ENCODE results near the gene TMTC1.

TMTC1 gene

DNA sequence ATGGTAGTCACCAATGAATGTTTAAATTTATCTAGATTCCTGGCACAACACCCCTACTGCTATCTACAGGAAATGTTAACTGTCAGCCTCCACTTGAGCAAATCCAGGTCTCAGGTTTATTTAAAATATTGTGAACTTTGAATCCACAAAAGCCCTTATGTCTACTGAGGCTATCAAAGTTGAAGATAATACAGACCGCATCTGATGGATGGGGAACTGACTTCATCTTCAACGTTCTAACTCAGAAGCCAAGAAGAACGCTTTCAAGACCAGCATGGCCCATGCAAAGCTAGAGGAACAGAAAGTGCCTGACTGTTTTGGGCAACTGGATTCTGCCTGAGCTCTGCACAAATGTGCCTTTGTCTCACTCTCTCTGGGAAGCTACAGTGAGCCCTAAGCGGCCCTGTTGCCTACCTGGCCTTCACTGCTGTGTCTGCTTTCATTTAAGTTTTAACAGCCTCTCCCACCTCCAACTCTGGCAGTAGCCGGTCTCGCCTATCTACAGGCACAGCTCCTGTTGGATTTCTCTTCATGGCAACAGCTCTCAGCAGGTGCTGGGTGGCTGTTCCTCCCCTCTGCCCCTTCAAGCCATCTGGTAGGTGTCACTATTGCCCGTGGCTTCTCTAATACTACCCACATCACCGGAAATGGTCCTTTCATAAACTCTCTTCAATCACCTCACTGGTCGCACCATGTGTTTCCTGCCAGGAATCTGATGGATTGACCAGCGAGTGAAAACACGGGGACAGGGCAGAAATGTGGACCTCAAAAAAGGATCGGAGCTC is 174.1 kb downstream of the TMTC1 start:
- DNase-seq: no peak

DNA sequence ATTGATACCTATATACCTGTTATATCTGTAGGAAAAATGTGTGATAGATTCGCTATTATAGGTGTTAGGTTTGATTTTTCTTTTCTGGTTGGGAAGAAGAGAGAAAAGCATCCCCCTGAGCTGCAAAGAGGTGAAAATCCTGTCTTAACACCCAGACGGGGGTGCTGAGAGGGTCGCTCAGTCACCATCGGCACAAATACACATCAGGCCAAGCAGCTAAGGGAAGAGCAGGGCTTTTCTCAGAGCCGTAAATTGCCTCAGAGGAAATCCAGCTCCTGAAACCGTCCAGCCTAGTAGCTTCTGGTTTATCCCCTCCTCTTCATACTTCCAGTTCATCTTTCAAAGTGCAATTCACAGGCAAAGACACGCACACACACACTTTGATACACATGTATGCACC is 175.2 kb downstream of the TMTC1 start:
- no peak for DNase-seq

DNA sequence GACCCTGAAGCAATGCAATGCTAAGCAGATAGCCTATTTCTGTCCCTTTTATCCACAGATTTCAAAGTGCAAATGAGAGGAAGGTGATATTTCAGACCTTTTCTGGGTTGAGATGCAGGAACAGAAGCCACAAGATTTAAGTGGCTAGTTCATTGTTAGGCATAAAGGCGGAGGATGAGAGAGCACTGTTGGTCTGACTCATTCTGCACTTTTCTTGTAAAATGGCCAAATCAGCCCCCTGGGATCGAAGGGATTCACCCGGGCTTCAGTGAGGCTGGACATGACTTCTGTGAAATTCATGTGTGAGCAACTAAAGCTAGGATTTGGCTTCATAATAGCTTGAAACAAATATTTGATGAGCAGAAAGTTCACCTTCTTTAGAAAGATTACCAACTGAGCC is 184.4 kb downstream of the TMTC1 start:
- no peak for DNase-seq

DNA sequence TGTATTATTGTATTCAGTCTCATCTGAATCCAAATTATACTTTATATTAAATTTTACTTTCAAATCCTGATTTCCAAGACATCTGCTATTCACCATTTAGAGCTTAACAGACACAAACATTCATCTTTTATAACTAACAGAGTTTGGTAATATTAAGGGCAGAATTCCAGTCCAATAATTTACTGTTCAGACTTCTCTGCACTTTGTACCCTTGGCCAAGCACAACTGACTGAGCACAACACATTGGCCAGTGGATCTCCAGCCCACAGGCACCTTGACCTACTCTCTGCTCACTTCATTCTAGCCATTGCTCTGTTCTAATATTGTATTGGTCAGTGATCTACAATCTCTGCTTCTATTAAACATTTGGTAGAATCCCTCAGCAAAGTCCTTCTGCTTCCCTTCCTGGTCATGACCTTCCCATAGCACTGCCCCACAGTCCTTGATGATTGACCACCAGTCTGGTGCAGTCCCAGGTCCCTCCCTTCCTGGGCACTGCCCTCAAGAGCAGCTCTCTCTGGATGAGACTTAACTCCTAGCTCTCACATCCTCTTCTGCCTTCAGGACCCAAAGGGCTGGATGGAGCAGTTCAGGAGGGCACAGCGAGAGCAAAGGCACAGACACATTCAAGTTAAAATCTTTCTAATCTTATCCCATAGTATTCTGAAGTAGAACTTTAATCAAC is 188.5 kb downstream of the TMTC1 start:
- DNase-seq: no peak

DNA sequence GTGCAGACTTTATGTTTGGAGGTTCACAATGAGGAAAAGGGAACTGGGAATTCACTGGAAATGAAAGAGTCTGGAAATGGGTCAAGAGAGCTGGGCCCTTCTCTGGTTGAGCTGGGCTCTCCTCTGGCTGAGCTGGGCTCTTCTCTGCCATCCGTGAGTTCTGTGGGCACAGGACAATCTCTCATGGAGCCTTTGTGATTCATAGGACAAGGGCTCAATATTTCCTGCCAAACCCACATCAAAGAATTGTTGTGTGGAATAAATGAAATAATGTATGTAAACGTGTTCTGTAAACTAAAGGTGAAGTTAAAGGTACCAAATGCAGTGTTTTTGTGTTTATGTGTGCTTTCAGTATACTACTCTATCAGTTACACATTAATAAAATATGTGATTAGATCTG is 190.7 kb downstream of the TMTC1 start:
- DNase-seq: no peak

DNA sequence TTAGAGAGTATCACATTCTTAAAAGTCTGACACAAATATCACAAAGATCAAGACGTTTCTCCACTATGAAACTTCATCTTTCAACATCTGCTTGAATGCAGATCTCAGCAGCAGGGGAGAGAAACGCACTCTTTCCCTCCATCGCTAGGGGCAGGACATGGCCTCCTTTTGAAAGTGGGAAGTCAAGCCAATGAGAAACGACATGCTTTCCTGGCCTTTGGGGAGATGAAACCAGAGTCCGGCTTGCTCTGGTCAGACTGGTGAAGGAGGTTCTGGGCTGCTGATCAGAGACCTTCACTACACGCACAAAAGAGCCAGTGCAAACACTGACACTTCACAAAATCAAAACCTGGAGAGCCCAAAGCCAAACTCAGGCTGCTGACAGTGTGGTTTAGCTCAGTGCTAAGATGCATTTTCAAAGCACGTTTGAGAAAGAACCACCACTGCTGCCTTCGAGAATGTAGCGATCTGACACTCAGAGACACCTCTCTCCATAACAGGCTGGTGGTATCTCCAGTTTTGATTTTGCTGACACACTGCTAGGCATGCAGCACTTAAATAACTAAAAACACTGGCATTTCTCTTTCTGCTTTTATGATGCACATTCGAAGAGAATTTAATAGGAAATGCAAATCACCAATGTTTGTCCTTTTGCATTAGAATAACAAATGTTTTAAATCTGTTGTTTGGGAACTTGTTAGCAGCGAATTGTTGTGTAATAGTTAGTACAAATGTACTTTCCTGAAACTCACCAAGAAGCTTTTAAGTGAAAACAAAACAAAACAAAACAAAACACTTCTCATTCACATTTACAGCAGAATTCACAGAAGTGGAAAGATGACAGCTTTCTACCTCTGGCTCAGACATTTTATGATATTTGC is 192.4 kb downstream of the TMTC1 start:
- no peak for DNase-seq

DNA sequence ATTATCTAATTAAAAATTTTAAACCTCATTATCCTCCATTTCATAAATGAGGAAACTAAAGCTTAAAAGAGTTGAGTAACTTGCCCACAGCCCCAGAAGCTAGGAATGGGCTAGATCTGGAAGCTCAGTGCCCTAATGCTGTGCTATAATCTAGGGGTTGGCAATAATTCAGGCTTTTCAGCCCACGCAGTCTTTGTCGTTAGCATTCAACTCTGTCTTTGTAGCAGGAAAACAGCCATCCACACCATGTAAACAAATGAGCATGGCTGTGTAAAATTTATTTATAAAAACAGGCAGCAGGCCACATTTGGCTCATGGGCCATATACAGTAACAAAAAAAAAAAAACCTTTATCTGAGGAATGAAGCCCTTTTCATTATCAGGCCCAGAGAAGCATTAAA is 193.9 kb downstream of the TMTC1 start:
- DNase-seq: no peak

DNA sequence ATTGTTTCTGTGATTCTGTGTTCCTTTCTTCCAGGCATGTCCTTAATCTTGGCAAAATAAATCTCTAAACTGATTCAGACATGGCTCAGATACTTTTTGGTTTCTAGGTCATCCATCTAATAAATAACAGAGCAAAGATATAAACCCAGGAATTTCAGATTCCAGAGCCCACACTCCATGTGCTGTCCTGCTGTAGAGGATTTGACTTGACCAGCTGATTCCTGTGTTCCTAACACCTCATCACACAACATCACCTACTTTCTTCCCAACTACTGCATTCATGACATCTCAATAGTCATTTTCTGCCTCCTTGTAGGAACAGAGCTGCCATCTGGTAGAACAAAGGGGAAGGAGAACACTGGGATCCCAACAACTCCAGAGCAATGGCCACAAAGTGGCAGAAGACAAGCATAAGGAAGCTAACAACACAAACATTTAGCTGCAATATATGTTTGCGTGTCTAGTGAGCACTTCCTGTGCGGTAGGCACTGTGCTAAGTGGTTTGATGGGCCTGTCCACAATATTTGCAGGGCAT is 194.4 kb downstream of the TMTC1 start:
- DNase-seq: no peak

DNA sequence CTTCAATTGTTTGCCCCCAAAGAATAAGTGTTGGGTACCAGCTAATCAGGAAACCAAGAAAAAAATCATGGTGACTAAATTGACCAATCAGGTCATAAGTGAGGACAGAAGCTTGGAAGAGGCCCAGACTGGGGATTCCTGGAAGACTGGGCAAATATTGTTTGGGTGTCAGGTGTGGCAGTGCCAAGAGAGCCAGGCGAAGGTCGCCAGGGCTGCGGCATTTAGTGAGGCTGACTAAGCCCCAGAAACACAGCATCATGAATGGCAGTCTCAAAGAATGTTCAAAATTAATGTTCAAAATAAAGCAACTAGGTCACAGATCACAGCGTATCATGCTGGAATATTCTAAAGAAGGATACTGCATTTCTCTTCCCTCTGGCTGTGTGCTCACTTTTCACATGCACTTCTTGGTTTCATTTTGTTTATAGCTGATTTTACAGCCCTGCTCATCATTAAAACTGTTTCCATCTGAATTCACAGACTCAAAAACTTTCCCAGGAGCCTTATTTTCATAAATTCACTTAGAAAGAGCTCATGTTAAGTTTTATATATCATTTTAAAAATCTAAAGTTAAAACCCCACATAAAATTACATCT is 201.0 kb downstream of the TMTC1 start:
- DNase-seq: no peak

DNA sequence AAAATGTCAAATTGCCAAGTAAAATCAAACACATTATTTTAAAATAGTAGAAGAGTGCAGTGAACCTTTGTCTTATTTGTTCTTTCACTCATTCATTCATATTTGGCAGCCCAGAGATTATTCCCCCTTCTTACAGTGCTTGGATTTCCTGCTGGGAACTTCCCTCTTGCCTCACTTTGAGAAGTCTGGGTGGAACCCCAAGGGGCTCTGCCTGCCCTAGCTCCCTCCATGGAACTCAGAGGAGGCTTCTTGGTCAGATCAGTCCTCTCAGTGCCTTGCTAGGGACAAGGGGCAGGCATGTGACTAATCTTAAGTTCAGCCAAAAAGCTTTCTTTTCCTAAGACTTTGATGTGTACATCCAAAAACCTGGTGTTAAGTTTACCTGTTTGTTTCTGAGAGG is 201.6 kb downstream of the TMTC1 start:
- no peak for DNase-seq

DNA sequence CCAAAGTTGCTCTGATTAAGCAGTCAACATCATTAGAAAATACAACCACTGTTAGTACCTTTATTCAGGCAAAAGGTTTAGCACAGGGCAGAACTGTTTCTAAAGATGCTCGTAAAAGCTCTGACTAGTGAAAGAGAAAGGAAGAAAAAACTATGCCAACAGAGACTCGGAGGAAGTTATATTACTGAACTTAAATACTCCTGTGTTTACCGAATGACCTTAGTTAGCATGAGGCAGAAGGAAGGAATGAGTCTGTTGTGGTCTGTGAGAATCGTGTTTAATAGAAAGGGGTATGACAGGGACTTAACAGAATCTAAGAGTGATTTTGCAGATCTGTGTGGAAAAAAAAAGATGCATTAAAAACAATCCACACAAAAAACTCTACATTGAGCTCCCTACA is 202.1 kb downstream of the TMTC1 start:
- DNase-seq: no peak

DNA sequence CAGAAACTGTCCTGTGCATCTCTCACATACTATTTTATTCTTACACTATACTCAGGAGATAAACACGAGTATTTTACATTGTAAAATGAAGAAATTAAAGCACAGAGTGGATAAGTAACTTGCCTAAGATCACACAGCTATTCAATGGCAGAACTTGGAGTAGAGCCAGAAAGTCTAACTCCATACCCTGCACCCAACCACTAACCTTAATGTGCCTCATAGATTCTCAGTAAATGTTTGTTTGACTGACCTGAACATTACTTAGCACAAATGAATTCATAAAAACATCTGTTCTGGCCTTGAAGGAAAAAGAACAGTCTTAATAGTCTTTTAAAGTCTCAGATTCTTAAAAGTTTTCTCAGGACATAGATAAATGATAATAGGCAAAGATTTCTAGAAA is 202.8 kb downstream of the TMTC1 start:
- DNase-seq: no peak

DNA sequence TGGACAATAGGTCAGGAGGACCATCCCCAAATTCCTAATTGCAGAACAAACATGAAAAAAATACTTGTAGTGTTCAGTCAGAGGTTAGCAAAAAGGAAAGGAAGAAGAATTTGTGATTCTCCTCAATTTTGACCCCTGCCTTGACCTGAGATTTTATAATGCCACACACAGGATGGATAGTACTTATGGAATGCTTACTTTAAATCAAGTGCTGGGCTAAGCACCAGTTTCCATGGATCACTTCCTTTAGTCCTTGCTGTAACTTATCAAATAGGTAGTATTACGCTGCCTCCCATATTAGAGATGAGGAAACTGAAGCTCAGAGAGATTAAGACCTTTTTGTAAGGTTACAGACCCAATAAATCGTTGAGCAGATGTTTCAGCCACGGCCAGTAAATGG is 205.0 kb downstream of the TMTC1 start:
- DNase-seq: no peak

DNA sequence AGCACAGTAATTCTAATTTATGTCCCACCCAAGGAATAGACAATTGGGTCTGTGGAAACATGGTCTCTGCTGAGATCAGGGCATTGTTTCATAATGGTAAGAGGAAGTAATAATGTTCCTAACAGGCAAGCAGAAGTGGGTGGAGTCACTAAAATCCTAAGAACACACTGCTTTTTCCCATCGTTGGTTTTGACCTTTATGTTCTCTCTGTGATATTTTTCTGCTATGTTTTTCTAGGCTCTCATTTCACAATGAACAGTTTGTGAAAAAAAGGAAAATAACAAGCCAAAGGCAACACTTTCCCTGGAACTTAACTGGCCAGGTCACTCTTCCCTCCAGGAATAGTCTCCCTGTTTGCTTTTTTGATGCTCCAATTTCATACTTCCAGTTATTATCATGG is 205.7 kb downstream of the TMTC1 start:
- DNase-seq: no peak

DNA sequence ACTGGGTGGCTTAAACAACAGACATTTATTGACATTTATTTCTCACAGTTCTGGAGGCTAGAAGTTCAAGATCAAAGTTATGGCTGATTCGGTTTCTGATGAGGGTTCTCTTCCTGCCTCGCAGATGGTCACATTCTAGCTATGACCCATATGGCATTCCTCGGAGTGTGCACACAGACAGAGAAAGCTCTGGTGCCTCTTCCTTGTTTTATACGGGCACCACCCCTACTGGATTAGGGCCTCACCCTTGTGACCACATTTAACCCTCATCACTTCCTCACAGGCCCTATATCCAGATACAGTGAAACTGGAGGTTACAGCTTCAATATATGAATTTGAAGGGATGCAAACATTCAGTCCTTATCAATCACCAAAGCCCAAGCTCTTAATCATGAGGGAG is 209.2 kb downstream of the TMTC1 start:
- peak in 1 of 2 donors; percentile 29 for DNase-seq

DNA sequence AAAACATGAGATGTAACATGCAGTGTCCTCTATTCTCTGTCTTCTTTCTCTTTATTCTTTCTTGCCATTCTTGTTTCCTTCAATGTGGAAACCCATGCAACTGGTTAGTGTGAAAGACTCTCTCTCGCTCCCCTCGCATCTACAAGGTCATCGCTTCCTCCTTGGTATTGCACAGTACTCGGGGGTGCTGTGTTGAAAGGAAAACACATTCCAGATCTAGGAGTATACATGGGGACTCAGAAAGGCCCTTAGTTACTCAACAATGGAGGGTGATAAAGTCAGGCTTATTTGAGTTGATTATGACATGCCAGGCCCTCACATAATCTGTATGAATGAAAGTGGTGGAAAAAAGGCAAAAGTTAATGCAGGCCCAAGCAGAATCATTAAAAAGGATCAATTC is 210.8 kb downstream of the TMTC1 start:
- no peak for DNase-seq

DNA sequence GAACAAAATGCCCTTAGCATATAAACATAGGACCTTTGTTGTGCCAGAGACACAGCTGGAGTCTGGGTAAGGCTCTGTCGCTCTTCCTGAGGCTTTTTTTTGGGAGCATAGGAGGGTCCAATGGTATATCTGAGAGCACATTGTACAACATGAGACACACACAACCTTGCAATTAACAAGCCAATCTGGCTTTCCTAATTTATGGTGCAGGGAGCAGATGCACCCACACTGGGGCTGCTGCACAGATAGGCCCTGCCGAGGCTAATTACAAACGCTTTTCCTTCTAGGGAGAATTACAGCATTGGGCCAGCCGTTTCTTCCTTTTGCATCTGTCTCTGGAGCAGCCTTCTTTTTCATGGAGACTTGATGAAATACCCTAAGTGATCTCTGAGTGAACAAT is 211.3 kb downstream of the TMTC1 start:
- DNase-seq: no peak

DNA sequence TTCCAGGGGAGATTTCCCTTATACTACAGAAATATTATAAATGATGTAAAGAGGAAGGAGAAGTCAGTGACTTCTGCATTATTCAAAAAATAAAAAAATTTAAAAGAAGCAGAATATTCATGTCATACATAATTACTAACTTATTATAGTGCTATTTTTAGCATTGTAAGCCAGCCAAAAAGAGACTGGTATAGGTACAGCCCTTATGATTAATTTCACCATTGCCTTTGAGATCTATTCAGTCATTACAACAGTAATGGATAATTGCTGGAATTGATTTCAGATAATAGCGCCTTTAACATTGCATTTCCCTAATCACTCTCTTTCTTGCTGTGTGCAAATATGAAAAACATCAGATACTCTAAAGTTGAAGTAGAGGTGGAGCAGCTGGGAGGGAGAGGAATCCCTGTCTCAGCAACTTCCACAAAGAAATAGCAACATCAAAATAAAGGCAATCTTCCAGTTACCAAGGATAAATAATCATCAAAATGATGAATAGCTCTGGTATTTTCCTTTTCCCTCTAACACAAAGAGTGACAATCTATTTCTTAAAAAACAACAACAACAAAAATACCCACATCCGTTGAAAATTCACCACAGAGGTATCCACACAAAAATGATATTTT is 214.5 kb downstream of the TMTC1 start:
- no peak for DNase-seq

DNA sequence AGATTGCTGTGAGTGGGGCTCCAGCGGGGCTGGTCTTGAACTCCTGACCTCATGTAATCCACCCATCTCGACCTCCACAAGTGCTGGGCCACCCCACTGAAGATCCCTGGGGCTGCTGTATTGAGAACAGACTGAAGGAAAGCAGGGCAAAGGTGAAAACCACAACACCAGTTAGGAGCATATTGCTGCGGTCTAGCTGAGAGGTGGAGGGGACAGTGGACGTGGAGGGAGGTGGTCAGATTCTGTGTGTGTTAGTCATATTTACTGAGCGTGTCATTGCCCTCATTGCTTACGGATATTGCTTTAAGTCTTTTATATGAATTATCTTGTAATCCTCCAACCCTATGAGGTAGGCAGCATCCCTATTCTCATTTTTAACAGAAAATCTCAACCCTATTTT is 217.3 kb downstream of the TMTC1 start:
- DNase-seq: no peak

DNA sequence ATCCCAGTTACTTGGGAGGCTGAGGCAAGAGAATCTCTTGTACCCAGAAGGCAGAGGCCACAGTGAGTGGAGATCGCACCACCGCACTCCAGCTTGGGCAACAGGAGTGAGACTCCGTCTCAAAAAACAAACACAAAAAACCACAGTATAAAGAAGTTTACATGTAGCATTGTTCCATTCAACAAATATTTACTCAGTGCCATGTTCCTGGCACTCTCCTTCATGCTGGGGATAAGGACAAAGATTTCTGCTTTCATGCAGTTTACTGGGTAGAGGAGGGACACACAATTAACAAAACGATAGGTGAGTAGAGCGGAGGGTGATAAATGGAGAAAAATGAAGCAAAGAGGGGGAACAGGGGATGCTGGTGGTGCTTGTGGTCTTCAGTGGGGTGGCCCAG is 218.0 kb downstream of the TMTC1 start:
- no peak for DNase-seq

DNA sequence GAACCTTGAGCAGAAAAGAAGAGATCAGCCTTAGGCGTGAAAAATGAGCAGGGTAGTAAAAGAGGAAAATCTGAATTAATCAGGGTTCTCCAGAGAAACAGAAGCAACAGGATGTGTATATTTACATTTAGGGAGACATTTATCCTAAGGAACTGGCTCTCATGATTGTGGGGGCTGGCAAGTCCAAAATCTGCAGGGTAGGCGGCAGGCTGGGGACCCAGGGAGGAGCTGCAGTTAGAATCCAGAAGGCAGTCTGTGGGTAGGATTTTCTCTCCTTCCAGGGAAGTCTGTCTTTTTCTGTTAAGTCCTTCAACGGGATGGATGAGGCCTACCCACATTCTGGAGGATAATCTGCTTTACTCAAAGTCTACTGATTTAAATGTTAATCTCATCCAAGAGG is 218.8 kb downstream of the TMTC1 start:
- no peak for DNase-seq

DNA sequence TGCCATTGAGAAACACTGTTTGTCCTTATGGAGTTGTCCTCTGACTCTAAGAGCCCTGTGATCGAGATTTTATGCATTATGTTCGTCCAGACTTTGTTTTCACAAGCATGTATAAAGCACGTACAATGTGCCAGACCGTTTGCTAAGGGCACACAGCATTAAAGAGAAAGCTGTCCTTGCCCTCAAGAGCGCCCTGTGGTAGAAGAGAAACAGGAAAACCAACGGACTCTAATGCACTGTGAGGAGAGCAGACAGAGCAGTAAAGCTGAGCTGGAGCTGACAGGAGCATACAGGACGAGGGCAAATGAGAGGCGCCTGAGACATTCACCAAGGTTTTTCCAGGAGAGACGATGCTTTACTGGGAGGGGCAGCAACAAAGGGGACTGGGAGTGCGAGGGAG is 220.1 kb downstream of the TMTC1 start:
- no peak for DNase-seq

DNA sequence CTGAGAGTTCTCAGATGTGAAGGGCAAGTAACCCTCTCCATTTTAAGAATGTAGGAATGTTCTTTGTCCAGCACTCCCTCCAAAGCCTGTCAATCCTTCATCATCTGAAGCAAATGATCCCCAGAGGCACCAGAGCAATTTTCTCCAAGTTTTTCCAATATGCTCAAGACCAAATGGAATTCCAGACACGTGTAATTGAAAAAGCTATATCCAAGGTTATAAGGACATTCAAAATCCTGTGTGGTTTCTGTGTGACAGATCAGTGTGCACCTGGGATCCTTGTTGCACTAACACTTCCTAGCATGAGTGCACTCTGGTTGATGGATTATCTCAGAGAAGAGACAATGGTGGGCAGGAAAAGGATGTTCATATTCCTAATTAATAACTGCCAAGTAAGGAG is 220.7 kb downstream of the TMTC1 start:
- no peak for DNase-seq

Measured in CD4-positive, alpha-beta T cell treated with Interleukin-4 for 1 hour (primary cell).